Activated CD8-positive, alpha-beta T cell treated with anti-CD3 and anti-CD28 coated beads for 36 hours (primary cell): ENCODE measurements around the gene DNAH9. TPM values are rescaled to one million over a fixed set of nuclear protein-coding genes. Genes with fewer than 3 reads are reported as not detected.

Experiments
- ATAC-seq: fragments of 200-7000 bp; cut with Tn5 transposase; one replicate; pipeline ENCODE4 v1.10.0; 2021; ENCODE audit warnings: mild to moderate bottlenecking, moderate library complexity
- CTCF ChIA-PET: fragments of 350-600 bp; sonication (Branson Sonifier 250); formaldehyde crosslinking; loops from one replicate; lab custom pipeline; 2021; ENCODE audit warnings: antibody characterized with exemption; lab: Charles Lee
- POLR2A ChIA-PET: fragments of 350-600 bp; sonication (Branson Sonifier 250); formaldehyde crosslinking; loops from one replicate; lab custom pipeline; 2021; ENCODE audit warnings: antibody characterized with exemption; lab: Charles Lee
- DNase-seq: peaks from one replicate; pipeline ENCODE4 v3.0.0-alpha.2; 2020
- H3K27ac Mint-ChIP-seq: one replicate; pipeline ENCODE4 v1.8.0; 2021; ENCODE audit warnings: mild to moderate bottlenecking, mixed read lengths
- H3K27me3 Mint-ChIP-seq: one replicate; pipeline ENCODE4 v1.8.0; 2021; ENCODE audit warnings: mixed read lengths
- H3K36me3 Mint-ChIP-seq: one replicate; pipeline ENCODE4 v1.8.0; 2021; ENCODE audit warnings: low read depth, mixed read lengths
- H3K4me1 Mint-ChIP-seq: one replicate; pipeline ENCODE4 v1.8.0; 2021; ENCODE audit warnings: low read depth, mixed read lengths
- H3K4me3 Mint-ChIP-seq: one replicate; pipeline ENCODE4 v1.8.0; 2021; ENCODE audit warnings: mild to moderate bottlenecking, moderate library complexity, mixed read lengths
- H3K9me3 Mint-ChIP-seq: one replicate; pipeline ENCODE4 v1.8.0; 2021; ENCODE audit warnings: mixed read lengths
- CTCF ChIP-seq: fragments of 200-600 bp; IDR thresholded peaks from one replicate; pipeline ENCODE4 v1.8.0; 2022; ENCODE audit warnings: antibody characterized with exemption, mild to moderate bottlenecking
- intact Hi-C: fragments of 100-400 bp; cut with micrococcal nuclease; formaldehyde crosslinking; loops from one replicate; pipeline ENCODE4 v1.10.0; 2022
- total RNA-seq, 2 experiments: library from RNA; stranded (reverse); gene quantifications; one replicate each; pipeline ENCODE4 v1.2.3, GENCODE V29; 2021

The DNAH9 gene
- total RNA-seq, 2 experiments from 2014 or later: not detected

GRCh38 chr17:11747441-11747840, 149.2 kb downstream of the DNAH9 start:
- POLR2A ChIA-PET: no interaction called here
- no peaks in the 10 kb centered on the region for H3K27me3 Mint-ChIP-seq
- H3K9me3 Mint-ChIP-seq: peaks cover 7% of the 10 kb centered on the region
- CTCF ChIA-PET: no interaction called here
- H3K4me1 Mint-ChIP-seq: no peaks in the 10 kb centered on the region
- intact Hi-C loops: no loop called here
- TF ChIP-seq CTCF: no peak
- no peaks in the 10 kb centered on the region for H3K36me3 Mint-ChIP-seq
- H3K4me3 Mint-ChIP-seq: no peak overlapping the region
- H3K27ac Mint-ChIP-seq: no peak overlapping the region
- DNase-seq (no peak), ATAC-seq (no peak)

GRCh38 chr17:11757815-11758214, 159.5 kb downstream of the DNAH9 start:
- Mint-ChIP-seq H3K4me3 (no peak overlapping the region), H3K9me3 (no peaks in the 10 kb centered on the region), H3K4me1 (no peaks in the 10 kb centered on the region), H3K27ac (no peak overlapping the region), H3K27me3 (peaks cover 1% of the 10 kb centered on the region), H3K36me3 (no peaks in the 10 kb centered on the region)
- no peak for ATAC-seq
- POLR2A ChIA-PET: no interaction called here
- DNase-seq: no peak
- CTCF ChIA-PET: no interaction called here
- TF ChIP-seq CTCF: no peak
- intact Hi-C loops: no loop called here

GRCh38 chr17:11768106-11768505, 169.8 kb downstream of the DNAH9 start:
- Mint-ChIP-seq H3K36me3 (no peaks in the 10 kb centered on the region), H3K4me3 (no peak overlapping the region), H3K9me3 (no peaks in the 10 kb centered on the region), H3K4me1 (no peaks in the 10 kb centered on the region), H3K27ac (no peak overlapping the region), H3K27me3 (no peaks in the 10 kb centered on the region)
- ATAC-seq (no peak), DNase-seq (no peak)
- TF ChIP-seq CTCF: no peak
- intact Hi-C loops: no loop called here
- POLR2A ChIA-PET: no interaction called here
- CTCF ChIA-PET: no interaction called here

GRCh38 chr17:11768981-11769380, 170.7 kb downstream of the DNAH9 start:
- H3K4me3 Mint-ChIP-seq: no peak overlapping the region
- no peak for TF ChIP-seq CTCF
- DNase-seq (no peak), ATAC-seq (no peak)
- intact Hi-C loops: no loop called here
- ChIA-PET CTCF (no interaction called here), POLR2A (no interaction called here)
- no peaks in the 10 kb centered on the region for H3K36me3 Mint-ChIP-seq
- H3K4me1 Mint-ChIP-seq: no peaks in the 10 kb centered on the region
- H3K27ac Mint-ChIP-seq: no peak overlapping the region
- H3K9me3 Mint-ChIP-seq: no peaks in the 10 kb centered on the region
- H3K27me3 Mint-ChIP-seq: no peaks in the 10 kb centered on the region

- Mint-ChIP-seq H3K9me3 (no peaks in the 10 kb centered on the region), H3K27me3 (no peaks in the 10 kb centered on the region), H3K27ac (no peak overlapping the region), H3K36me3 (no peaks in the 10 kb centered on the region), H3K4me1 (no peaks in the 10 kb centered on the region), H3K4me3 (no peak overlapping the region)
- ATAC-seq (no peak), DNase-seq (no peak)
- ChIA-PET POLR2A (no interaction called here), CTCF (no interaction called here)
- TF ChIP-seq CTCF: no peak
- intact Hi-C loops: no loop called here
These were observed 173.8 kb downstream of the DNAH9 start for GRCh38 chr17:11772031-11772430.
